Measurements from ENCODE around the gene TNS3. TPM values are rescaled to one million over a fixed set of nuclear protein-coding genes. Genes with fewer than 3 reads are reported as not detected.

TNS3 gene
- total RNA-seq, 2 donors from 2014 or later = 64.8 to 69.3 TPM

DNA sequence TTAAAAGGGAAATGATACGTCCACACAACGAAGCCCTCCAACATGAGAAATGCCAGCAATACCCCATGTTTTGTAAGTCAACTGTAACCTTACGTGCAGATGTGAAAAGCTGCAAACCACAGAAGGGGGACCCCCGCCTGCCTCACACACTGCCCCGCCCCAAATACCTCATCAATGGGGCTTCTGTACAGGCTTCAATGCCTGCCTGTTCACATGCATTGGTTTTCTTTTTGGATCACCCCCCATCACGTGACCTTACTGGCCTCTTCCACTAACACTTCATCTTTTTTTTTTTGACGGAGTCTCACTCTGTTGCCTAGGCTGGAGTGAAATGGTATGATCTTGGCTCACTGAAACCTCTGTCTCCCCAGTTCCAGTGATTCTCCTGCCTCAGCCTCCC, 224.0 kb downstream of the TNS3 start:
- intact Hi-C loops (cut with DNase I) = no loop called here
- no peak for DNase-seq (ENCODE audit: low spot score)

DNA sequence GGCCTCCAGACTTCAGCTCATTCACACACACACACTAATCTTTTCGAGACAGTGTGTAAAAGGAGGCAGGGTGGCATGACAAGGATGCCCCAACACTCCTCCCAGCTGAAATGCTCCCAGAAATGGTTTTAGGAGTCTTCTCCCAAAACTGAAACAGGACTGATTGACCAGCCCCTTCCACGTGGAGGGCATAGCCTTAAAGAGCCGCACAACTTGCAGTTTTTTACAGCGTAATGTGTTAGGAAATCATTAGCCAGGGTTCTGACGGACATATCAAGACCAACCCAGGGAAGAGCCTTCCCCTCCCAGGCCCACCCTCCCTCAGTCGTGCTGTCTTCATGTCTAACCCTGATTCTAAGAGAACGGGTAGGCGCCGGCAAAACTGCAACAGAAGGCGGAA, 224.6 kb downstream of the TNS3 start:
- intact Hi-C loops (cut with DNase I) = no loop called here
- DNase-seq (ENCODE audit: low spot score) = no peak

DNA sequence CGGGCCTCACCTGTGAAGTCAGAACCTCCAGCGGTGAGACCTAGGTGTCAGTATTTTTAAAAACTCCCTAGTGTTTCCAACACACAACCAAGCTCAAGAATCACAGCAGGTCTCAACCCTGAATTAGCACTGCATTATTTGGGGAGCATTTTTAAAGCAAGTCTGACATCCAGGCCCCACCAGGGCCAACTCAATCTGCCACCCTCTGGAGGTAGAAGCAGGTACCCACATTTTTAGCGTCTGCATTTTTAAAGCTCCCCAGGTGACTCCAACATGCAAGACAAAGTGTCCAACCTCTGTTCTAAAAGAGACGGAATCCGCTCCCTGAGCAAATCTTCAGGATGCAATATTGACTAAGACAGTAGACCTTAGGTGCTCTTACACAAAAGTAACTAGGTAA, 225.7 kb downstream of the TNS3 start:
- intact Hi-C loops (cut with DNase I) = no loop called here
- no peak for DNase-seq (ENCODE audit: low spot score)

DNA sequence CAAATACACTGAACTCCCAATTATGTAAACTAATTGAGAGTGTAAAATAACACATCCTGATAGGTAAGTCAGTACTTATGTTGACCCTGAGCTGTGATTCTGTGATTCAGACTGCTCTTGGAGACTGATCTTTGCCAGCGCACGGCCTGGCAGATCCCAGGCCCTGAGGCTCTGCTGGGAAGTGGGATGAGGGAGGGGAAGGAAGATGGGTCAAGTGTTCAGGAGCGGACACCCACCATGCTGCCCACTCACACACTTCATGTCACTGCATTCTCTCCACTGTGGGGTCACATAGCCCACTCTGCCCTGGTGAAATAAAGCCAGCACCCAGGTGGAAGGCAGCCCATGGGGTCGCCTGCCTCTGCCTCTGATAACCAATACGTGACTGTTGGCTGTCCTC, 226.2 kb downstream of the TNS3 start:
- intact Hi-C loops (cut with DNase I) = no loop called here
- DNase-seq (ENCODE audit: low spot score) = no peak

DNA sequence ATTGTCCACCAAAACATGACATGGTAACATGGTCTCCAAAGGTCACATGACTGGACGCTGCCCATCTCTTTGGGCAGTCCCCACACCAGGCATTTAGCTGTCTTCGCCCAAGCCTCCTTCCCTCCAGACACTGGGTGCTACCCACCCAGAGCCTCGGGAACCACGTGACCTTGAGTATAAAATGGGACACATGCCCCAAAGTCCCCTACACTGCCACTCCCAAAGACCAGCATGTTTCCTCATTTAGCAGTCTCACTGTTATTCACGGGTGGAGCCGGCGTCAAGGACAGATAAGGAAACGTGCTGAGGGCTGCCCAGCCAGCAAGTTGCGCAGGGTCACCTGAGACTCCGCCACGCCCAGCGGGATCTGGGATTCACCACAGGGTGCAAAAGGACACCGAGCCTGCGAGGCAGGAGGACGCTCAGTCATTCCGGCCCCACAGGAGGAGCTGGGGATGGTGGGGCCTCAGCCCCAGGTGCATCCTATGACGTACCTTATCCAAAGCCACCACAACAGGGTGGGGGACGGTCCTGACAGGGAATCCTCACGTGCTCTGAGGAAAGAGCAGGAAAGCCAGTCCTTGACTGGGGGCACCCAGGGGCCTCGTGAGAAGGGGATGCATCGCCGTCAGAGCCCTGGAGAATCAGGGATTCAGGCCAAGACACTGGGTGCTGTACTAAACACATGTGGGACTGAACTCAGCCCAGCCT, 226.9 kb downstream of the TNS3 start:
- no peak for DNase-seq (ENCODE audit: low spot score)

DNA sequence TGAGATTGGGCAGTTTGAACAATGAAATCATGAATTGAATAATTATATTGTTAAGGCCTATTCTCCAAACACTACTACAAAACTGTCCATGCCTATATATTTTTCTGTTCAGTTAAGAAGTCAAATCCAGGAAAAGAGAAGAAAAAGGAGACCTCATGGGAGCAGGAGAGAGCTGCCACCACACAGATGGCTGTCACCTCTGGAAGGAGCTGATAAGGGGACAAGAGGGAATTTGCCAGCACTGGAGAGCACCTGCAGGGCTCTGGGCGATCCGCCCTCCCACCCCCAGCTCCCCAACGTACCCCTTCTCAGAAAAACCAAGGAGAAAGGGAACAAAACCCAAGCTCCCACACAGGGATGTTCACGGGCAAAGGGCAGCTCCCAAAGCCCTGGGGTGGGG, 227.8 kb downstream of the TNS3 start:
- intact Hi-C loops (cut with DNase I) = no loop called here
- no peak for DNase-seq (ENCODE audit: low spot score)

More for the DNA sequence above, 226.9 kb downstream of the TNS3 start:
- intact Hi-C loops (cut with DNase I) = no loop called here

DNA sequence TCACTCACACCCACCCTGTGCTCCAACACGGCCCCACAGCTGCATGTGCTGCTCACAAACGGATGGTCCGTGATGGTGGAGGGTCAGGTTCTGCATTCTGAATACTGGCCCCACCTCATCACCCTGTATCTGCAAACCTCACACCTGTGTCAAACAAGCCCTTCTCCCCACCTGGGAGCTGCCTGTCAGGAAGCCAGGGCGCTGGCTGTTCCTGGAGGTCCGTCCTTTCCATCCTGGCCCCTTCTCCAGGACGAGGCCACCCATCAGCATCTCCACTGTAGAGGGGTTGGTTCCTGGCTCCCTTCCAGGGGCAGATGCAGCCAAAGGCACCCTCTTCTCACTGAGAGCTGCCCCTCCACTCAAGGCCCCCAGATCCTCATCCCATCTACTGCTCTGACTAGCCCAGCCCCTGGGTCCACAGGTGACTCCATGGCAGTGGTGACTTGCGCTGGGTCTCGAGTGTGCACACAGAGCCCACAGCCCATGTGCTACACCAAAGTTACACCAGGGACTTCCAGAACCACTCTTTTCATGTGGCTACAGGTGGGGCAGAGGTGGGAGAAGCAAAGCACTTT, 229.4 kb downstream of the TNS3 start:
- DNase-seq (ENCODE audit: low spot score) = no peak
- intact Hi-C loops (cut with DNase I) = no loop called here

DNA sequence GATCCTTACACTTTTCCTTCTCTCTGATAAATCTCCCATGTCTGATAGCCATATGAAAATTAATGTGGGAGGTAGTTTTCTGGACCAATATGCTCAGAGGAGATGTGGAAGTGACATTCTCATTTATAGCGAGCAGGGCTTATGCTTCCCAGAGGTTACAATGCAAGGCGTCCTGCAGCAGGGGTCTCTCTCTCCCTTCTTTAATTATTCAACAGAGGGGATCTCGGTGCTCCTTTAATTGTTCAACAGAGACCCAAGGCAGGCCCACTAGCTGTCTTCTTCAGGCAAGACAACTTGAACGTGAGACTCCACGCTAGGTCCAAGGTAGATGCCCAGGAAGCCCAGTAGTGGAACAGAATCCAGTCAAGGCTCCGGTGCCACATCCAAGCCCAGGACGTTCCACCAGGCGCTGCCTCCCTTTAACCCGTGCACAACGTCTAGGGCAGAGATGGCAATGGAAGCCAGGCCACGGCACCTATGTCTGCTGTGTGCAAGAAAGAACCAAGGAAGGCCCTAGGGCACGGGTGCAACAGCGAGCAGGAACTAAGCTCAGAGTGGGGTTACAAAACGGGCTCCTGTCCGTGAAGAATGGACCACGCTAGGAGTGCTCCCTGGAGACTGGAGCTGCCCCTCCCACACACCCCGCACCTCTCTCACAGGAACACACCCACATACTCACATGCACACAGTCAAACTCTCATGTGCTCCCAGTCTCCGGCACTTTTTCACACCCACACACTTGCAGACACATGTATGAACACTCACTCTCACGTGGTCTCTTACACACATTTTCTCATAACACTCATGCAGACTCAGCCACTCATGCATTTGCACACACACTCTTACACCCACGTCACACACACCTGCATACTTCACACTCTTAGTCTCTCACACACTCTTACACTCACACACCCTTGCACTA, 230.4 kb downstream of the TNS3 start:
- DNase-seq (ENCODE audit: low spot score) = no peak
- intact Hi-C loops (cut with DNase I) = no loop called here

DNA sequence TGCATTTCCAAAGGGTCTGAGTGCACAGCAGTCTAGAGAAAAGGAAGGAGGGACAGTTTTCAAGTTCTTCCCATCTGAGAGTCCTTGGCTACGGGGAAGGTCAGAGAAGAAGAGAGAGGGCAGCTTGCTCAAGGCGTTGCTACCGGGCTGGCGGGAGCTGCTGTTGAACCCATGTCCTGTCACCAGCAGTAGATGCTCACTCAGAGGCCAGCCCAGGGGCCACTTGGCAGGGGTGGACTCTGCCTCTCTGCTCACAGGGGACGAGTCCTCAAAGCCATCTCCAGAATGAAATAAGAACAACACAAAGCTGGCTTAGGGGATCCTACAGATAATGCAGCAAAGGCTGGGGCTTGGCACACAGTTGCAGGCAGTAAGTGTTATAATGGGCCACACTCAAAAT, 231.5 kb downstream of the TNS3 start:
- intact Hi-C loops (cut with DNase I) = no loop called here
- no peak for DNase-seq (ENCODE audit: low spot score)

DNA sequence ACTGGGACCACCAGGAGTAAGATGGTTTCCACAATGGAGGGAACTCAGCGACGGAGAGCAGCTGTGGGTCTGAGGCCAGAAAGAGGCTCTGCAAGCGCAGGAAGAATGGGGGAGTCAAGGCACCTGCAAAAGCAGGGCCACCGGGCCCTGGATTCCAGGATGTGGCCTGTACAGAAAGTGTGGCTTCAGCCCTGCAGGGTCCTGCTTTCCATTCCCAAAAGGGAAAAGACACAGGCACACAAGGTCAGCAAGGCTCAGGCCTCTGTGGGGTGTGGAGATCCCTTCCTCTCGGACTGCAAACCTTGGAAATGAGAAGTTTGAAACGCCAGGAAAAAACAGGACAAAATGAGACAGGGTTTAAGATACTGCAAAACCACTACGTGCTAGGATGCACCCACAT, 232.5 kb downstream of the TNS3 start:
- intact Hi-C loops (cut with DNase I) = no loop called here
- DNase-seq (ENCODE audit: low spot score) = no peak

DNA sequence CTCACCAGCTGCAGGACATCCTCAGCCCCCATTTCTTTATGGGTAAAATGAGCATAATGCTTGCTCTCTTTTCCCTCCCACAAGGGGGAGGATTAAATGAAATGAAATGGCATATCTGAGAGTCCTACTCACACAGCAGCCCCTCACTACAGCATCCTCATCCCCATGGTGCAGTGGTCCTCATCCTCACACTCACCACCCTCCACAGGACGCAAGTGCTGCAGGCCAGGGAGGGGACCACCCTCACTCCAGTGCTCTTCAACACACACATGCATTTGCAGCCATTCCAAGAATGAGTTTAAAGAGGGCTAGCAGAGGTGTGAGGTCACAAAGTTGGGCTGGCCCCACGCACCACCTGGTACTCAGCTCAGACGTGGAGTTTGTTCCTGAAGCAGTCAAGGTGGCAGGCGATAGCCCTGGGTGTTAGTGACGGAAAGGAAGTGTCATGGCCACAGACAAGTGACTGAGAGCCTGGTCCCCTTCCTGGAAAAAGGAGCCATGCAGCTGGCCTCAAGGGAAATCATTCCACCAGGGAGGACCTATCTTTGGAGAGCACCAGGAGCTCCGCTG, 234.0 kb downstream of the TNS3 start:
- no peak for DNase-seq (ENCODE audit: low spot score)
- intact Hi-C loops (cut with DNase I) = no loop called here

DNA sequence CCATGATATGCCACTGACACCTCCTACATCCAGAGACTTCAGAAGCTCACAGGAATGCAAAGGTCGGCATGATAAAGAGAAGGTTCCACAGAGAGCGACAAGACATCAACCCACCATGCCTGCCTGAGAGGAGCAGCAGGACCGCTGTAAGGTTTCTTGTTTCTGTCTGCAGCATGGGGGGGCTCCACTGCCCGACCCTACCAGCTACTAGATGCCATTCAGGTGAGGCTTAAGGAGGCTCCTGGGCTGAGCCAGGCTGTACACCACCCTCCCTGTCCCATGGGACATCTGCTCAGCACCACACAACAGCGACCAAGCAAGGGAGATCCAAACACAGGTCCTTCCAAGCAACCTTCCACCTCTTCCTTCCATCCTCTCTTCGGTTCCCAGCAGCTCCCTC, 234.6 kb downstream of the TNS3 start:
- DNase-seq (ENCODE audit: low spot score) = no peak
- intact Hi-C loops (cut with DNase I) = no loop called here

DNA sequence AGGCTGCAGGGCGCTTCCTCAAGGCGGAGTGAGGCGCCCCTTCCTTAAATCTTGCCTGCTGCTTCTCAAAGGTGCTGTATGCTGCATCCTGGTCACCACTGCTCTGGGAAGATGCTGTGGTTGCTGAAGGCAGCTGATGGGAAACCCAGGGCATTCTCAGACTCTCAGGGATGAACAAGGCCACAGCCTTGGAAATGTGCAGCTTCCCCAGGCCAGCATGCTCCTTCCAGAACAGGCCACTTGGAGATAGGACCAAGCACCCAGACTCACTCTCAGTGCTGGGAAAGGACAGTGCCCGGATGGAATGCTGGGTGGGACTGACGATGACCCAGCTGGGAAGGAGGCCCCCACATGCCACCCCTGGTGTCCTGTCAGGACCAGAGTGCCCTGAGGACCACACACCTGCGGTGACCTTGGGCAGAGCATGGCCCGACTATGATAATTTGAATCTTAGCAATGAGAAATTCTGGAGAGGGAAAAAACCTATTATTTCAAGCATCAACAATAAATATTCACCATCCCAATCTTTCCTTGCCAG, 235.5 kb downstream of the TNS3 start:
- DNase-seq (ENCODE audit: low spot score) = no peak
- intact Hi-C loops (cut with DNase I) = no loop called here

DNA sequence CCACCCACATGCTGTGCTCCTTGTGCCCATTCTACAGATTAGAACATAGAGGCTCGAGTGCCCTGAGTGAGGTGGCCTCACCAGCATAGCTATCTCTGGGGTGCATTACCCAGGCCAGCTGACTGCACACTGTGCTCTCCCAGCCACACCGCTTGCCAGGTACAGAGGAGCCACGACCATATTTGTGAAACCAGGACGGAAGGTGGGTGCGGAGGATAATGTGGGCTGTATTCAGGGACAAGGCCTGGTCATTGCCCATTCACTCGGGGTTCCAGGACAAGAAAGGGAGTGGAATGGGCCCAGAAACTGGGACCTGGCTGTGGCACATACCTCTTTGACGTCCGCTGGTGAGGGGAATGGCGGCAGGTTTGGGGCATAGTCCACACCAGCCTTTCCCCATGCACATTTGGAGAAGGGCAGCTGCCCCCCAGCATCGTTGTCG, 236.0 kb downstream of the TNS3 start:
- DNase-seq (ENCODE audit: low spot score) = no peak
- intact Hi-C loops (cut with DNase I) = no loop called here

DNA sequence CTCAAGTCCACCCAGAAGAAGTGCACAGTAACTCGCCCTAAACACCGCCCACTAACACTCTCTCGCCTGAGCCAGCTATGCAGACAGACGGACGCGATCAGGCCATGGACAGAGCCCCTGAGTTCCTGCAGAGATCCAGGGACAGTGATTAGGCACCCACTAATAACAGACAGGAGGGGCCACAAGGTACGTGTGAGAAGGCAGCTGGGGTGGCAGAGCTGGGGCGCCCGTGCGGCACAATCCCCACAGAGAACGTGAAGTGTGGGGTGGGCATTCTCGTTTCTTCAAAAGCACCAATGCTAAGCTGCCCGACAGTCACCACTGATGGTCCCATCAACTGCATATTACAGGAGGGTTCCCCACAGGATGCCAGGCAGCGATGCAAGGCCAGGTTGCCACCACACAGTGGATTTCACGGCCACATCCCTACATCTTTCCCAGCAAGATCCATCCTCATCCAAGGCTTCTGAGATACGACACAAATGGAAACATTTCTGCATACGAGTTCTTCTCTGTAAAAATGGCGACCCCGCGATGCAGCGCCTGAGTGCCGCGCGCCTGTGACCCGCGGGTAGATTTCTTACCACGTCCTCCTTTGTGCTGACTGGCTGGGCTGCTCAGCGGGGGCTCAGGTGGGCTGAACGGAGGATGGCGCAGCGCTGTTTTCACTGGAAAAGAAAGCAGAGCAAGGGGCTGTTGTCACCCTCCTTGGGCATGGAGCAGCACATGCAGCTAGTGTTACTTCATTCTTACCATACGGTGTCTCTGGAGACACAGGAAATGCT, 237.5 kb downstream of the TNS3 start:
- DNase-seq (ENCODE audit: low spot score) = no peak
- intact Hi-C loops (cut with DNase I) = no loop called here

DNA sequence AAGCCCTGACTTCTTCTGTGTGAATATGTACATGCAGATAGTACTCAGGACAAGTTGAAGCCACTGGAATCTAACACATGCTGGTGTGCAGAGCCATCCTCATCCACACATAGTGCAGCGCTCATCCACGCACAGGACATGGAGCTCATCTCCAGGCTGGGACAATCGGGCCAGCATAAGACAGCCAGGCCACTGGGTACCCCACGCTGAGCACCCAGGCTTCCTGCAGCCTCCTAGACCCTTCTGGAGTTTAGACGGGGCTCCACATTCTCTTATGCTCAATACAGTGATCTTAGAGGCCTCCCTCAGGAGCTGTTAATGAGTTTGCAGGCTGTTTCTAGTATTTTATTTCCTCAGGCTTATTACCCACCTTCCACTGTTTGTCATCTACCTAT, 238.9 kb downstream of the TNS3 start:
- intact Hi-C loops (cut with DNase I) = no loop called here
- no peak for DNase-seq (ENCODE audit: low spot score)

DNA sequence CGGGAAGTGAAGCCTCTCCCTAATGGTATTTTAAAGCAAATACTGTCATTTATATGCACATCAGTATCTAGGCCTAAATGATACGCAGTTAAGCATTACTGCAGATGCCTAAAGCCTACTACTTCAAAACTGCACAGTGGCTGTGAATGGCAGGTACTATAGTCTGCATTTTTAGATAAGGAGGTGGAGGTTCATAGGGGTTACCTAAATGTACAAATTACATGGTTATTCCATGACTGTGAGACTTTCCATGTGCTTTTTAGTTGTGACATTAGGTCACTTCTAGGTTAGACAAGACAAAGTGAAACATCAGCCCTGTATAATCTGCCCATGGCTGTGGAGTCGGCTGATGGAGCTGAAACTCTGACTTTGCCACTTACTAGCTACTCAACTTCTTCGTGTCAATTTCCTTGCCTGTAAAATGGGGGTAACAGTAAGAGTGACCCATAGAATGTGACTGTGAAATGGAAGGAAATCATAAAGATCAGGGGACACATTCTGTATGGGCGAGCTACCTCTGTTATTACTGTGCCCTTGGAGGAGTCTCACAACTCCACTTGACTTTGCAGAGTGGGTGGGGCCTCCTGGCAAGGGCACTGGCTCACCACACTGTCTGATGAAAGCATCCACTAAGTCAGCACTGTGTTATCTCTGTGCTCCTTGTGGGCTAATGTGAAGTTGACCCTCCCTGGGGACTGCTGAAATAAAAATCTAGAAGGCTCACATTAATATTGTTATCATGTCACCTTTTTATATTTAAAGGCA, 239.4 kb downstream of the TNS3 start:
- intact Hi-C loops (cut with DNase I) = no loop called here
- no peak for DNase-seq (ENCODE audit: low spot score)

DNA sequence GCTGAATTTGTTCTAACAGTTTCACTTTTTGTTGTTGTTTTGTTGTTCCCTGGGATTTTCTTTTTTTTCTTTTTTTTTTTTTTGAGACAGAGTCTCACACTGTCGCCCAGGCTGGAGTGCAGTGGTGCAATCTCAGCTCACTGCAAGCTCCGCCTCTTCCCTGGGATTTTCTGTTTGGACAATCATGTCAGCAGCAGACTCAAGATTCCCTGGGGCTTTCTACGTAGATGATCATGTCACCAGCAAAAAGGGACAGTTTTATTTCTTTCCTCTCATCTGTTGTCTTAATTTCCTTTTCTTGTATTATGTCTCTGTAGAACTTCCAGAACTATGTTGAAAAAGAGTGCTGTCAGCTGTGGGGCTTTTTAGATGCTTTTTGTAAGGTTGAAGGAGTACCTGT, 241.4 kb downstream of the TNS3 start:
- DNase-seq (ENCODE audit: low spot score) = no peak
- intact Hi-C loops (cut with DNase I) = no loop called here
